ENCODE results near the gene TRAM2. TPM values are rescaled to one million over a fixed set of nuclear protein-coding genes. Genes with fewer than 3 reads are reported as not detected.

Gene TRAM2
- total and polyA plus RNA-seq, 9 of the 15 experiments (the other 6 are each of a cell fraction or from before 2014, with no cell fraction given), result 2.6 to 13.3 (median 8.9) TPM

GRCh38 chr6:52511572-52512151 is 65.2 kb downstream of the TRAM2 start (continued):
- no peak for TF ChIP-seq REST (IDR thresholded peaks at IDR 0.05; ENCODE audit: borderline replicate concordance)
- no peak for TF ChIP-seq REST (CRISPR knock-in tag; IDR thresholded peaks at IDR 0.05; ENCODE audit: low read depth)
- TF ChIP-seq PREB (CRISPR knock-in tag; IDR thresholded peaks at IDR 0.05), result no peak
- no peak for TF ChIP-seq ZNF212 (CRISPR knock-in tag; IDR thresholded peaks at IDR 0.05)
- no peak for TF ChIP-seq IRF1 (CRISPR knock-in tag; IDR thresholded peaks at IDR 0.05; ENCODE audit: borderline replicate concordance)
- TF ChIP-seq HLTF (IDR thresholded peaks at IDR 0.05), result no peak
- TF ChIP-seq ZFP1 (CRISPR knock-in tag; IDR thresholded peaks at IDR 0.05), result no peak
- no peak for TF ChIP-seq CEBPG (CRISPR knock-in tag; IDR thresholded peaks at IDR 0.05)
- TF ChIP-seq CEBPG (tag; conservative IDR thresholded peaks at IDR 0.05 in 1 of 2, IDR thresholded peaks at IDR 0.05 in 1 of 2), result no peak
- TF ChIP-seq ZEB2 (IDR thresholded peaks at IDR 0.05), result peak; percentile 85
- TF ChIP-seq SMARCE1 (IDR thresholded peaks at IDR 0.05), result no peak
- no peak for TF ChIP-seq ZBTB34 (CRISPR knock-in tag; IDR thresholded peaks at IDR 0.05)
- no peak for TF ChIP-seq POLR3G (IDR thresholded peaks at IDR 0.05; ENCODE audit: extremely low read depth, insufficient read length, insufficient replicate concordance)
- TF ChIP-seq CHCHD3 (CRISPR knock-in tag; IDR thresholded peaks at IDR 0.05), result no peak
- no peak for TF ChIP-seq GMEB1 (CRISPR knock-in tag; IDR thresholded peaks at IDR 0.05)
- no peak for TF ChIP-seq ZBTB17 (CRISPR knock-in tag; IDR thresholded peaks at IDR 0.05)
- no peak for TF ChIP-seq MTA3 (IDR thresholded peaks at IDR 0.05; ENCODE audit: borderline replicate concordance)
